GM21737 (cell line): ENCODE measurements around the gene BBOX1.
"Not testable (repeated sequence)": the region's sequence is repeated elsewhere in the genome, so short reads cannot be mapped to it uniquely, and the experiment has no call there.

Source experiments
- ATAC-seq: cut with Tn5 transposase; IDR thresholded peaks from one replicate; pipeline ENCODE4 v1.9.1; 2021; ENCODE audit warnings: mild to moderate bottlenecking, moderate library complexity; ENCODE audit not compliant: unreplicated experiment

BBOX1 gene

DNA sequence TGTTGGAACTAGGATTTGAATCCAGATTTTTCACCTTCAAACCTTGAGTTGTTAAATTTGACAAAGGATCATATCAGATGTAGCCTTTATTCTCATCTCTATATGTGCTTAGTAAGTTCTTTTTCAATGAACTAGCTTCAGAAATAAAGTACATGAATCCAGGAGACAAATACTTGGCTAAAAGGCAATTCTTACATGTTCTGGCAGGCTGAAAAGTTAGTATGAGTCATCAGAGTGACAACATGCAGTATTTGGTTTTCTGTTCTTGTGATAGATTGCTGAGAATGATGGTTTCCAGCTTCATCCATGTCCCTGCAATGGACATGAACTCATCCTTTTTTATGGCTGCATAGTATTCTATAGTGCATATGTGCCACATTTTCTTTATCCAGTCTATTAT lies 40.4 kb downstream of the BBOX1 start:
- ATAC-seq, result no peak

DNA sequence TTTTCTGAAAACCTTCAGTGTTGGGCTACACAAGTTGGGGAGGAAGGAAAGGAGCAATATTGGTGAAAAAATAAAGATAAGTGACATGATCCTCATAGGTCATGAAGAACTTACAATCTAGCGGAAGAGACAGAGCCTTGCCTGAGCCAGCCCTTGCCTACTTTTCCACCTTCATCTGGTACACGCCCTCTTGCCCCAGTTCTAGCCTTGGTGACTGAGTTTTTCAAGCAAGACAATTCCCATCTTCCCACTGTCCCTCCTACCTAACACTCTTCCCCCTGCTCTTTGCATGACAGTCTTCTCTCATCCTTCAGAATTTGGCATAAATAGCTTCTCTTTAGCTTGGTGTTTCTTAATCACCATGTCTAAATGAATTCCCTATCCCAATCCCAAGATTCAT lies 42.6 kb downstream of the BBOX1 start:
- ATAC-seq, result no peak

DNA sequence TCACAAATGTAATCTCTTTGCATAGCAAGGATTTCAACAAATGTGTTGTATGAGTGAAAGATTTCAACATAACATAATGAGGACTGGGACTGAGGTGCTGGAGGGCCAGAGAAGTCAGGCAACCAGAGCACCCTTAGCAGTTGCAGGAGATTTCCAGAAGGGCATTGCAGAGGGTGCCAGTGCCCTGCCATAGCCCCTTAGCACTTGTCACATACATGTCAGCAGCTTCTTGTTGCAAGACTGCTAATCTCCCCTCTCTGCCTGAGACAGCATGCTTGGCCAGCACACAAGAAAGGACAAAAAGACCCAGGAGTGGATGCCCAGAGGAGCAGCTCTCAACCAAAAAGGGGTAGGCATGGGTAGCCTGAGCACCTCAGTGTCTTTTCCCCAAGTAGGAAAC lies 43.2 kb downstream of the BBOX1 start:
- ATAC-seq, result no peak

DNA sequence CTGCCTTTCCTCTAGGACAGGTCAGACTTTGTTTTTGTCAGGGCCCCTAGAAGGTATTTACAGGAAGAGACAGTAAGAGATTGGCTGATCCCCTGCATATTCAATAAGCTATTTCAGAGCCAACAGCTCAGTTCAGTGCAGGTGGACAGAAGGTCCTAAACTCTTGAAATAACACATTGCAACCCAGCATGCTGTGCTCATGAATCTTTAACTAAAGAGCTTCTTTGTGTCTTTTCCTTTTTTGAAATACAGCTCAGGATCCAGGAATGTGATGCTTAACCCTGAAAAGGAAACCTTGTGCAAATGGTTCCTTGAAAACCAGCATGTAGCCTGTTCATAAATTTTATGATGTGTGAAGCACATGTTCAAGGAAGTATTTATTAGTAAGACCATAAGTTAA lies 43.9 kb downstream of the BBOX1 start:
- no peak for ATAC-seq

DNA sequence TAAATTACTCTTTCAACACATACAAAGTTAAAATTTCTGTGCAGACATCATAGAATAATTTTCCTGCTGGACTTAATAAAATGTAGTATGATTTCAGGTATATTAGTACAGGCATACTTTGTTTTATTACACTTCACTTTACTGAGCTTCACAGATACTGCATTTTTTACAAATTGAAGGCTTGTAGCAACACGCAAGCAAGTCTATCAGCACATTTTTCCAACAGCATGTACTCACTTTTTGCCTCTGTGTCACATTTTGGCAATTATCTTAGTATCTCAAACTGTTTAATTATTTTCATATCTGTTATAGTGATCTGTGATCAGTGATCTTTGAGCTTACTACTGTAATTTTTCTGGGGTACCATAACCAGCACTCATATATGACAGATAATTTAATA lies 44.5 kb downstream of the BBOX1 start:
- ATAC-seq, result no peak

DNA sequence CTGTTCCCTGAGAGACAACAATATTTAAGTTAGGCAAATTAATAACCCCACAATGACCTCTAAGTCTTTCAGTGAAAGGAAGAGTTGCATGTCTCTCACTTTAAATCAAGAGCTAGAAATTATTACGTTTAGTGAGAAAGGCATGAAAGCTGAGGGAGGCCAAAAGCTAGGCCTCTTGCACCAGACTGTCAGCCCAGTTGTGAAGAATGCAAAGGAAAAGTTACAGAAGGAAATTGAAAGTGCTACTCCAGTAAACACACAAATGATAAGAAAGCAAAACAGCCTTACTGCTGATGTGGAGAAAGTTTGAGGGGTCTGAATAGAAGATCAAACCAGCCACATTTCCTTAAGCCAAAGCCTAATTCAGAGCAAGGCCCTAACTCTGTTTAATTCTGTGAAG lies 45.0 kb downstream of the BBOX1 start:
- ATAC-seq, result no peak

DNA sequence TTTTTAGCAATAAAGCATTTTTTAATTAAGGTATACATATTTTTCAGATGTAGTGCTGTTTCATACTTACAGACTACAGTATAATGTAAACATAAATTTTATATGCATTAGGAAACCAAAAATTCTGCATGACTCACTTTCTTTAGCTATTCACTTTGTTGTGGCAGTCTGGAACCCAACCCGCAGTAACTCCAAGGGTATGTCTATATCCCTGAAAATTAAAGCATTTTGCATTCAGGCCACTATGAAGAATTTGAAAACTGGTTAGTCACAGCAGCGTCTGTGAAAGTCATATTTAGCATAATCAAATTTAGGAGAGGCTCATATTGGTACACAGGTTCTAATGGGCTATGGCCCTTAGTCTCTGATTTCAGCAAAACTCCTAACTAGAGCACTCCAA lies 46.8 kb downstream of the BBOX1 start:
- ATAC-seq, result no peak

DNA sequence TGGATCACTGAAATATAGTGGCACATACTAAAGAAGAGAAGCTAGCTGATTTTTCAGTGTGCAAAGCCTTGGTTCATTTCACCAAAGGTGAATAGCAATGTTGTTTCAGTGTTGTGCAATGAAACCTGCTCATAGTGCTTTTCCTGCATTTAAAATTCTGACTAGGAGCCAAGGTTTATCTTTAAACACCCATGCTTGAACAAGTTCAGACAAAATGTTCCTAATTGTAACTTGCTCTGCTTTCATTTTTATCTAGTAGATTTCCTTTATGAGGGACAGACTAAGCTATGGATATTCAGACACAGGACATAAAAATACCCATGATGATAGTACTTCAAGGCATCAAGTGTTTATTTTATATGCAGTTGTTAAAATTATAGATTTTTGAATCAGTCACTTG lies 47.7 kb downstream of the BBOX1 start:
- no peak for ATAC-seq

DNA sequence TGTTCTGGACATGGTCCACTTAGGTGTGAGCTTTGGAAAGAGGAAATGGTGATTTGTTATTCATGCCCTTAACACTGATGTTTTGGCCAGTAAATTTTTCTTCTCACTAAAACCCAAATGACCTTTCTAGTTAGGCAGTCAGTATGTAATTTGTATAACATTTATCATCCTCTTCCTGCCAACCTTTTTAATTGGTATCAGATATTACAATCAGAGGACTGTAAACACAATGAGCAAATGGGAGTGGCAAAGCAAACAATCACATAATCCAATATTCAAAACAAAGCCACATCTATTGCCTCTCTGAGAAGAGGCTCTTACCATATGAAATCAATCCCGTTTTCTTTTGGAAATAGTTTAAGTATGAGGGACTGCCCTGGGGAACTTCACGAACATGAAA lies 49.1 kb downstream of the BBOX1 start:
- no peak for ATAC-seq

DNA sequence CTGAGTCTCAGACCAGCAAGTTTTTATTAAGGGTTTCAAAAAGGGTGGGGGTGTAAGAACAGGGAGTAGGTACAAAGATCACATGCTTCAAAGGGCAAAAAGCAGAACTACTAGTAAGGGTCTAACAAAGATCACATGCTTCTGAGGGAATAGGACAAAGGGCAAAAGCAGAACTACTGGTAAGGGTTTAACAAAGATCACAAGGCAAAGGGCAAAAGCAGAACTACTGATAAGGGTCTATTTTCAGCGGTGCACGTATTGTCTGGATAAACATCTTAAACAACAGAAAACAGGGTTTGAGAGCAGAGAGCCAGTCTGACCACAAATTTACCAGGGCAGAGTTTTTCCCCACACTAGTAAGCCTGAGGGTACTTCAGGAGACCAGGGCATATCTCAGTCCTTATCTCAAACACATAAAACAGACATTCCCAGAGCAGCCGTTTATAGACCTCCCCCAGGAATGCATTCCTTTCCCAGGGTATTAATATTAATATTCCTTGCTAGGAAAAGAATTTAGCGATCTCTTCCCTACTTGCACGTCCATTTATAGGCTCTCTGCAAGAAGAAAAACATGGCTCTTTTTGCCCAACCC lies 49.8 kb downstream of the BBOX1 start:
- ATAC-seq, result not testable (repeated sequence)

DNA sequence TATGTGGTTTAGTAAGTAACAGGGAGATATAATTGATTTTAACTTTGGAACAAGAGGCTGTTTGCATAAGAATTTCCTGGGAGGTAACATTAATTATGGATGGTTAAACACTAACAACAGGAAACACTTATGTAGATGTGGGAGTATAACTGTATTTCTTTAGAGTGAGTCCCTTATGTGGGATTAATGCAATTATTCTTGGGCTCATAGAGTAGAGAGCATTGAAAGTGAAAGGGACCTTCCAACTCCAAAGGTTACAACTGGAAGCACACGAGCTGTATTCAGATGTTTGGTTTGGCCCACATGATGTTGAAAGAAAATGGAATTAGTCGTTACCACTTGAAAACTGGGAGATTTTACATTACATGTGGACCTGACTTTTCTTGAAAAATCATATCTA lies 53.5 kb downstream of the BBOX1 start:
- no peak for ATAC-seq

DNA sequence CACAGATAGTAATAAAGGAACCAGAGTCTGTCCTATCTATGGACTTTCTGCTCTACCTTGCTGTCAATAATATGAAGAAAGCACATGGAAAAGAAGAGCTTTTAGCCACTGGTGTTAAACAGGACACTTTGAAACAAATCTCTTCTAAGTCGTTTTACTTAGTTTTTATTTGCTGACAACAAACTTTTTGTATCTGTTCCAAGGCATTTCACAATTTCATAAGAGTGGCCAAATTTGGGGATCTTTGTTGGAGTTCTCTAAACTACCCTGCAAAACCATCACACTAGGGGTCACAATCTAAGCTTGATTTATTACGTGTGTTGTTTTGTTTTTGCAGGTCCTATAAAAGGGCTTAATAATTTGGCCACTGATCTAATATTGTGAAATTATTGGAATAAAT lies 54.4 kb downstream of the BBOX1 start:
- ATAC-seq, result no peak

DNA sequence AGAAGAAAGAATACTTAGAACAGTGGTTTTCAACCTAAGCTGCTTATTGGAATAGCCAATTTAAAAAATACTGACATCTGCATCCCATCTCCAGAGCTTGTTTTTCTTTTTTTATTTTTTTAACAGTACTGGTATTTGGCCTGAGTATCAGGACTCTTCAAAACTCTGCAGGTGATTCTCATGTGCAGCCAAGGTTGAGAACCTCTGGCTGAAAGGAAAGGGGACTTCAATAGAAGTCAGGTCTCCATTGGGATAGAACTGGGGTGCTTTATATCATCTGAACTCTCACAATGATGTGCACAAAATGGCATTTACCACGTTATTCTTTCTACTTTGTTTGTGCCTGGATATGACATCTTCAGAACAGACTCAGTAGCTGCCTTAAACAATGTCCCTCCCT lies 55.3 kb downstream of the BBOX1 start:
- ATAC-seq, result no peak

DNA sequence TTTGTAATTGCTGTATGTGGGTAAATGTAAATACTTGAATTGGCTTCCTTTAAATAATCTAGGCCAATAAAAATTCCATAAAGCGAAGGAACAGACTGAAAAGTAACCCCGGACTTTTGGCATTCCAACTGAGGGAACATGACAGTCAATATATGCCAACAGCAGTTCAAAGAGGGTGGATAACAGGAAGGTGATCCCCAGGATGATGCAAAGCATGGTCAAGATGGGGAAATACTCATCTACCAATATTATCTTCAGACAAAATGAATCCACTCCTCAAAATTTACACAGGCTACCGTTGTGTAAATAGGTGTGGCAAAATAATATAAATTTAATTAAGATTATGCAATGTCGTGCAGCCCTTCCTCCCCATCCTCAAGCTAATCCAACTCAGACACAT lies 56.9 kb downstream of the BBOX1 start:
- no peak for ATAC-seq

DNA sequence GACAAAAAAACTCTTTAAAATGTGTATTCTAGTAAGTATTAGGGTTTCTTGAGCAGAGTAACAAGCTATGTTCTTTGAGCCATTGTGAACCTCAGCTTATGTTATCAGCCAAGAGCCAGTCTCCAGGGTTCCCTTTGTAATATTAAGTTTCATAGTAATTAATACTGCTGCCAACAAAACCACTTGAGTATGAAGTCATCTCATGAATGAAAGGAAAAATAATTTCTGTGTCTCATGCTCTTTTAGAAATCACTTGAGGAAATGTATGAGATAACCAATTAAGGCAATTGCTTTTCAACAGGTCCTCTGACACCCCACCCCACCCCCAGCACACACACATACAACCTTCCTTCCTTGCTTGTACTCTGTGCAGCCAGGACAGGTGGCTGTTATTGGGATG lies 59.9 kb downstream of the BBOX1 start:
- ATAC-seq, result no peak

DNA sequence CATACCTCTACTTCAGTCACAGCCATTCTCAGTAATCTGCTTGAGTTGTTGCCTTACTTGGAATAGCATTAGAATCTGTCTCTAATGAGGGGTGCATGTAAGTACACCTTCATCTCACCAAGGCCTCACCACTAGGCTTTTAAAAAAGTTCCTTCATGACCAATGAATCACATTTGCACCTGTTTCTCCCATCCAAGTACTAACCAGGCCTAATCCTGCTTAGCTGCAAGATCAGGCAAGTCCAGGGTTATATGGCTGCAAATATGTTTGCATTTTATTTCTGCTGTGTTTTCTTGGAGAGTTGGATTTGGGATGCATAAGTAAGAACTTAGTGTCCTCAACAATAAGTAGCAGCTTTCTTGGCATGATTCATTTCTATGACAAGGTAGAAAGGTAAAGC lies 66.9 kb downstream of the BBOX1 start:
- ATAC-seq, result no peak

DNA sequence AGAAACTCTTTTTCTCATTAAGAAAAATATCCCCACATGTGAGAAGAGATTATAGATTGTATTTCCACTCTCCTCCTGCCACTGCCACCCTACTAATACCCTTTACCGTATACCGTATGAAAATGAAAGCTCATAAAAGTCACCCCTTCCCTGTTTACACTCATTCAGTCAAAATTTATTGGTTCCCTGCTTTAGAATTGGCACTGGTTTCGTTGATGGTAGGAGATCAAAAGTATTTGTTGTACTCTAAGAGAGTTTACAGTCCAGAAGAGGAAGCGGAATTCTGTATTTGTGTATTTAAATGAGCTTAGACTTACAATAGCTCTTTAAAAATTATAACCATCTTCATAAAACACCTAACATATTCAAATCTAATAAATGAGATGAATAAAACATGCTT lies 68.2 kb downstream of the BBOX1 start:
- no peak for ATAC-seq

DNA sequence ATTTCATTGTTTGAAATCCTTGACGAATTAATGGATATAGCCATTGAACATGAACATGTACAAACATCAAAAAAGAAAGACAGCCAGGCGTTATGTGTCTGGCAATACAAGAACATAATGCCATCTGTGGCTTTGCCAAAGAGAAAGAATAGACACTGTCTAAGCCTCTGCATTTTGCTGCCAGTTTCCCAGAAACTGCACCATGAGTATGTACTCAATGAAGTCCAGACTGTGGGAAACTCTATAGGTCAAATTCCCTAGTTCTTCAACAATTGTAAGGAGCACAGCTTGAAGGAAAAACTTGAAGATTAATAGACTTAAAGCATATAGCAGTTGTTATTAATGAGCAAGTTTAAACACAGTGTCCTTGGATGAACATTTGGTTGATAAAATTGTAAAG lies 71.3 kb downstream of the BBOX1 start:
- ATAC-seq, result no peak

DNA sequence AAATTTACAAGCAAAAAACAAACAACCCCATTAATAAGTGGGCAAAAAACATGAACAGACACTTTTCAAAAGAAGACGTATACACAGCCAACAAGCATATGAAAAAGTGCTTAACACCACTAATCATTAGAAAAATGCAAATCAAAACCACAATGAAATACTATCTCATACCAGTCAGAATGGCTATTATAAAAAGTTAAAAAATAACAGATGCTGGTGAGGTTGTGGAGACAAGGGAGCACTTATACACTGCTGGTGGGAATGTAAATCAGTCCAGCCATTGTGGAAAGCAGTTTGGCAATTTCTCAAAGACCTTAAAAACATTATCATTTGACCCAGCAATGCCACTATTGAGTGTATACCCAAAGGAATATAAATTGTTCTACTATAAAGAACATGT lies 72.3 kb downstream of the BBOX1 start:
- no peak for ATAC-seq

DNA sequence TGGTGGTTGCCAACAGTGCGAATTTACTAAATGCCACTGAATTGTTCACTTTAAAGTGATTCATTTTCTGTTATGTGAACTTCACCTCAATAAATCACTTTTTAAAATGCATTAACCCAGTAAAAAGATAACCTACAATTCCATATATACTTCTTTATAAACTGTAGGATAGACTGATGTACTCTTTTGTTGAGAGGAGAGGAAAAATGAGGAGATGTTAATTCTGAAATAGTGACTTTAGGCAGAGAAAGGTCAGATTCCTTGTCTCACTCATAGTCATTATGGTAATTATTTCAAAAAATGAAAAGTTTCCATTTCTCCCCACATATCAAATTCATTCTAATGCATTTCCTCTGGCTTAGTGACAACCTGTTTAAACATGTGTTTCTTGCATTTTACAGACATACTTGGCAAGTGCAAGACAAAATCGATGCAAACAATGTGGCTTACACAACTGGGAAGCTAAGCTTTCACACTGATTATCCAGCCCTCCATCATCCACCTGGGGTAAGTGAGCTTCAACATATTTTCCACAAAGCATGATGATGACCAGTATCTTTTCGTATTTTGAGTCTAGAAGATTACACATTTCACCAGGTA lies 74.5 kb downstream of the BBOX1 start:
- ATAC-seq, result no peak

DNA sequence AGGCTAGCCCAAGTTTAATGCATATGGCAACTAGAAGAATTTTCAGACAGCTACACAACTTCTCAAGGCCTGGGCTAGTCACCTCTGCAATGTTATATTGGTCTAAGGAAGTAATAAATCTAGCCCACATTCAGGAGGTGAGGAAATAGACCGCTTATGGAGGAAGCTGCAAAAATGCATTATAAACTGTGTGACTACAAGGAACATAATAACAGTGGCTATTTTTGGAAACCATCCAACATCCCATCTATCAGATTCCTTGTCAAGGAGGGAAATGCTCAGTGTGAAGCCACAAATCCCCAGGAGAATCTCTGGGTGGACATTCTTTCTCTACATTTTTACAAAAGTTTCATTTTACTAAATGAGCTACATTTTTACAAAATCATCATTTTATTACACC lies 76.1 kb downstream of the BBOX1 start:
- no peak for ATAC-seq

DNA sequence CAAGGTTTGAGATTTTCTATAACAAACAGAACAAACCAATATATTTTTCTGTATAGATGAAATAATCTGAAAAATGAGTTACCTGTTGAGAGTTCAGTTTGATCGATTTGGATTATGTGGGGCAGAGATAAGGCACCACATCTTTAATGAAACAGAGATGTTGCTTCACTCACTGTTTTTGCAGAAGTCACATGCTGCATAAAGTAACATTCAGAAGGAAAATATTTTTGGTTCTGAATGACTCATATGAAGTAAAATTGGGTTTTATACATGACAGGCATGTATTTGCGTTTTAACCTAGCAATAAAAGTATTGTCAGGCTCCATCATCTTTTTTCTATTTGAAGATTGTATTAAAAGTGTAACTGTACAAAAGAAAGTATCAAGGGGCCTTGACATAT lies 77.8 kb downstream of the BBOX1 start:
- no peak for ATAC-seq

DNA sequence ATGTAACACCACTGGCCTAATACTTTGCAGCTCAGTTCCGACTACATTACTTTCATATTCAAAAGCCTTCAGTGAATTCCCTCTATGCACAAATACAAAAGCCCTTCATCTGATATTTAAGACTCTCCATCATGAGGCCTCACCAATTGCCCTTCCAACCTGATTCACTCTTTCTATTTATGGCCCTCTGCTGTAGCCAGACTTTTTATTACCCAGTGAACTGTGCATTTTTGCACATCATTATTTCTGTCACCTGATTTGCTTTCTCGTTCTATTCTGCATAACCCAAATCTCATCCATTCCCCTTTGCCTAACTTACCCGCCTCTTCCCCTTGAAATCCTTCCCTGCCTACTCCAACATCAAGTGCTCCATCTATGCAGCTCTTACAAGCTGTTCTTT lies 78.3 kb downstream of the BBOX1 start:
- ATAC-seq, result no peak
